GM19099 (cell line): ENCODE measurements around the gene GSTM4.

Experiments used
- POLR2A ChIP-seq: IDR thresholded peaks from 3 replicates; pipeline ENCODE4 v1.6.1; 2011; ENCODE audit warnings: low read depth; ENCODE audit not compliant: insufficient read length; ENCODE audit errors: extremely low read depth

GSTM4 gene

DNA sequence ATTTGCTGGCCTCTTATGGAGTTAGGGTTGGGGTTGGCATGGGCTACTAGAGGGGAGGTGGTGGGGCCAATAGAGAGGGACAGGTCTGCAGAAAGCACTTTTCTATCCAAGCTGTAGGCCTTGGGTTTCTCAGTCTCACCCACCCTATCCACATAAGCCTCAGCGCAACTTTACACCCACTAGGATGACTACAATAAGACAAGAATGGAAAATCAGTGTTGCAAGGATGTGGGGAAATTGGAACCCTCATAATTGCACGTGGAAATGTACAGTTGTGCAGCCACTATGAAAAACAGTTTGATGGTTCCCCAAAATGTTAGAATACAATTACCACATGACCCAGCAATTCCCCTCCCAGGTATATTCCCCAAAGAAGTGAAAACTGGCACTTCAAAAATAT lies 14.0 kb upstream of the GSTM4 start:
- no peak for TF ChIP-seq POLR2A

DNA sequence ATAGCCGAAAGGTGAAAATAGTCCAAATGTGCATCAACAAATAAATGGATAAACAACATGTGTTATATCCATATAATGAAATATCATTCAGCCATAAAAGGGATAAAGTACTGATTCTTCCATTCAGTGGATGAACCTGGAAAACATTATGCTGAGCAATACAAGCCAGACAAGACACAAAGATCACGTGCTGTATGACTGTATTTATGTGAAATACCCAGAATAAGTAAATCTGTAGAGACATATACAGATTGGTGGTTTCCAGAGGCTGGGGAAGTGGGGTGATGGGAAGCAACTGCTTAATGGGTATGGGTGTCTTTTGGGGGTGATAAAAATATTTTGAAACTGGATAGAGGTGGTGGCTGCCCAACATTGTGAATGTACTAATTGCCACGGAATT lies 13.3 kb upstream of the GSTM4 start:
- TF ChIP-seq POLR2A, result no peak

DNA sequence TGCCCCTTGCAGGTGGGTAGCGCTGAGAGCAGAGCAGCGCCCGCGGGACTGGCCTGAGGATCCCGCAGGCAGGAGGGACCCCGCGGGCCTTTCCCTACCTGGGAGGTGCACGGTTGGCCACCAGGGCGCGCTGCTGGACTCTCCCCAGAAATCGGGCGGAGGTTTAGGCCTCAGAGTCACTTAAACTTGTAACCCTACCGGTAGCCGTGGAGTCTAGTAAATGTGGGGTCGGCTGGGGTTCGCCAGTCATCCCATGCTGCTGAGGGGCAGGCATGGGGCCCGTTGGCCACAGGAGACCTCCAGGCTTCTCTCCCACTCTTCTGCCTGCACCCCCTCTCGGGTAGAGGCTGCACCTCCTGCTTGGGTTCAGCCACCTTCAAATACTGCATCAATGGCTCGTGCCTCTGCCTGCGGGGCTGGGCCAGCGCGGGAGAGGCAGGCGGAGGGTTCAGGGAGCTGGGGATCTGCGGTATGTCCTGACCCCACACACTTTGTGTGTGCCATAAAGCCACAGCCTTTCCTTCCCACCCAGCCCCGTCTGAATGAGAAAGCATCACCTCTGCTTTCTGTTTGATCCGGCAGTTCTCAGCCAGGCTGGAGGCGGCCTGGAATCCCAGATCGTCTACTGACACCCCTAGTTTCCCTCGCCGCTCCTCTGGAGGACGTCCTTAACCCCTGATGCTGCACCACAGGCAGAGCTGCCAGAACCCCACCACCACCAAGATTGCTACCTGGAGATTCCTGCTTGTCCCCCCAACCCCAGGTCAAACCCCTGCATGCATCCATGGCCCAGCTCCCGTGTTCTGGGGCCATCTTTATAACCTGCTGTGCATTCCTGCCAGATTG lies 12.3 kb upstream of the GSTM4 start:
- no peak for TF ChIP-seq POLR2A

DNA sequence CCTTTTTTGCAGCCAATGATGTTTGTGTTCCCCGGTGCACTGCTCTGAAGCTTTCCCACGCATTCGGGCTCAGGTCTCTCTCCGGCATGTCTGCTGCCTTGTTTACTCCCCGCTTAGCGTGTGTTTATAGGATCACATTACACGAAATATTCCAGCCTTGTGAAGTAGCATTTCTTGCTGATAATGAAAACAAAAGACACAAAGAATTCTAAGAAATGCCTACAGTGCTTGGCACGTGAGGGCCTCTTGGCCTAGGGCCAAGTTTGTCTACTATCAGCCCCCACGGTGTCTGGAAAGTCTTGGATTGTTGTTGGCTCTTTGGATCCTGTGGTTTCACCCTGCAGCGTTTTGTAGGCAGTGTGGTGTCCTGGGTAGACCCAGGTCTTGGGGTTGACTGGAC lies 11.2 kb upstream of the GSTM4 start:
- no peak for TF ChIP-seq POLR2A

DNA sequence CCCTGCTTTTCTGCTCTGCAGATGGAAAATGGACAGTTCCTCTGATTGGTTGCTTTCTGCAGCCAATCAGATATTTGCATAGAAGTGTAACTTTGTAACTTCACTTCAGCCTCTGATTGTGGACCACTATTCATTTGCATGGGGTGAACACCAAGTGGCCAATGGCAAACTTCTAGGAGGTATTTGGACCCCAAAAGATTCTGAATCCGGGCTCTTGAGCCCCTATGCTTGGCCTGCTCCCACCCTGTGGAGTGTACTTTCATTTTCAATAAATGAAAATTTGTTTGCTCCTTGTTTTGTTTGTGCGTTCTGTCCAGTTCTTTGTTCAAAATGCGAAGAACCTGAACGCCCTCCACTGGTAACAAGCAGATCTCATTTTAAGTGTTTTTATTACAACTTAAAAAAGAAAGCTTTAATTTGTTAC lies 6.4 kb upstream of the GSTM4 start:
- no peak for TF ChIP-seq POLR2A

DNA sequence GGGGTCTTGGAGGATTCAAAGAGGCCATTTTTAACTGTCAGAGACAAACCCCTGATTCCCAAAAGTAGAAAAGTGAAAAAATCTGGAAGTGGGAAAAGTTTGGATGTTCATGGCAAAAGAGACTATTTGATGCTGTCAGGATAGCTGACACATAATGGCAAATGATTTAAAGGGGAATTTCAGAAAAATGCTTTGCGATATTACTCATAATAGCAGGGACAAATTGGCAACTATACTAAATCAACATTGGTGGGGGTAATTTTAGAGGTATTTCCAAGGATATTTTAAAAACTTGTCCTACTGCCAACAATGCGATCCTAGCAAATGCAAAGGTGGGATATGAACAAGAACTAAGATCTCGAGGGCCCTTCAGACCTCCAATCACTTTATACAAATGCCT lies 5.3 kb upstream of the GSTM4 start:
- TF ChIP-seq POLR2A, result no peak

DNA sequence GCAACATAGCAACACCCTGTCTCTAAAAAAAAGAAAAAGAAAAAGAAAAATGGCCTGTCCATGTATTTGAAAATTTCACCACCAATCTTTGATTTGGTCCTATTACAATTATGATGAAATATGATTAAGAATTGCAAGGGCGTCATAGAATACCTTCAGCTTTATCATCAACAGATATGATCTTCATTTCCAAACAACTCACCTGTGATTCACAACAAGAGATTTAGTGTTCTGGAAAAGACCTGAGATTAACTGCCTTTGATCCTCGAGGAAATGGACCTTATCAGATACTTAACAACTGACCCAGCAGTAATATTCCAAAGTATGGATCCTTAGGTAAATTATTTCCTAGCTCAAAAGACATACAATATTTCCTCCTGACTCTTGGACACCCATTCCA lies 3.5 kb upstream of the GSTM4 start:
- TF ChIP-seq POLR2A, result no peak

DNA sequence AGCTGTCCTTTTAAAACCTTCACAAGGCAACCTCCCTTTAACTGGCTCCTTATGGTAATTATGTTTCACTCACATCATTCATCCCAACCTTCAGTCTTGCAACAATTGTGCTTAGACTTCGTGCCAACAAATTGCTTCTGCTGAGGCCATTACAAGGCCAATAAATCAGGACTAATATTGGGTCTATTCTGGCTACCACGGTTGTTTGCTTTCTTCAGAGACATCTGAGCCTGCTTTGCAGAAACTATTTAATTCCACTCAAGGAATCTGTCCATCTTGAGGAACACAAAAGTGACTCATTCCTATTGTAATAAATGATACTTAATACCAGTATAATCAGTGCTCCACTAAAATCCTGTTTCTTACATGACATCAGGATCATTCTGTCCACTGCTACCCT lies 2.6 kb upstream of the GSTM4 start:
- TF ChIP-seq POLR2A, result no peak

DNA sequence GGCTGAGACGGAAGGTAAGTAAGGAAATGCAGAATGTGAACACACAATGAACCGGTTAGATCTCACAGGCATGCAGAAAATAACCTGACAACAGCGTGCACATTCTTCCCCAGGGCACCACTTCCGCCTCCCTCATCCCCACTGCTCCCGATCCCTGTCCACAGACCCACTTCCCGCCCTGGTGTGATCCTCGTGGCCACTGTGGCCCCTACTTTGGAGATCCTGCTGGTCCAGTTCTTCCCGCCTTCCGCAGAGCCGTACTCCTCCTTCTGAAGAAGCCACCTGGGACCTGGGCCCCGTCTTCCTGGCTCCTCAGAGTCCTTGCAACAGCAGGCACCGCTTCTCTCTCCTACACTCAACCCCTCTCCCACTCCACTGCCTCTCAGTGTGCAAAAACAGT lies 1.4 kb upstream of the GSTM4 start:
- TF ChIP-seq POLR2A, result no peak

DNA sequence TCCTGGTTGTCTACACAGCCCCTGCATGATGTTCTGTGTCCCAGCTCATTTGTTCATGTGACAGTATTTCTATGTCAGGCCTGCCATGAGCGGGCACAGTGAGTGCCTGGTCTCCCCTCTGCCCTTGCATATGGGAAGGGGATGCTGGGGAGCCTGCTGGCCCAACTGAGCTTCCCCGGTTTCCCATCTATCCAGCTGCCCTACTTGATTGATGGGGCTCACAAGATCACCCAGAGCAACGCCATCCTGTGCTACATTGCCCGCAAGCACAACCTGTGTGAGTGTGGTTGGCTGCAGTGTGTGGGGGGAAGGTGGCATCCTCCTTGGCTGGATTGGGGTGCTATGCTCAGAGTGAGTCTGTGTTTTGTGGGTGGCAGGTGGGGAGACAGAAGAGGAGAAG lies 1.5 kb downstream of the GSTM4 start:
- TF ChIP-seq POLR2A, result no peak

DNA sequence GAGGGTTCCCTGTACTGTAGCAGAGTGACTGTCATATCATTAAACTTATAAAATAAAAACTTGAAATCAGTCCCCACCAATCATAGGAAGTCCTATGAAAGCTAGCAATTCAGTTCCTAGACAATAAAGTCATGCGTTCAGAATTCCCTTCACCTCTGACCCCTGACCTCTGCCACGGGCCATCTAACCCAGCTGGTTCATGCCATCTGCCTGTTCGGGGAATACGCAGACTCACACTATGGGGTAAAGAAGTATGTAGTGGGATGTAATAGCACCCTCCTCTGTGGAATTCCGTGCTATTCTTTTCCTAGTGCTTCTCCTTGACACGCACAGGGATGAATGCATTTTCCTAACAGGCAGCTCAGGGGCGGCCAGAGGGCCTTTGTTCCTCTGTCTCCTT lies 2.1 kb downstream of the GSTM4 start:
- no peak for TF ChIP-seq POLR2A

DNA sequence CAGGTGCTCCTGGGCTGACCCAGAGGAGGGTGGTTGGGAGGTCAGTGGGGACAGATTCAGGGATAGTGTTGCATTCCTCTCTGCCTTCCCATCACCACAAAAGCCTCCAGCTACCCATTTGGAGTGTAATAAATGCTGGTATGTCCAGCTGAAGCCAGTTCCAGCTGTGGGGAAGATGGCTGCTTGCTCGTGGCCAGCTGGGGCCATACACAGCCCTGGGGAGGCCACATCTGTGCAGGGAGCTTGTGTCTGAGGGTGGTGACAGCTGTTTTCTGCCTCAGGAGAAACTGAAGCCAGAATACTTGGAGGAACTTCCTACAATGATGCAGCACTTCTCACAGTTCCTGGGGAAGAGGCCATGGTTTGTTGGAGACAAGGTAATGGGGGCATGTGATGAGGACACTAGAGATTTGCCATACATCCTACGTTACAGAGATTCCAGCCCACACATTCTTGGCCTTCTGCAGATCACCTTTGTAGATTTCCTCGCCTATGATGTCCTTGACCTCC lies 2.7 kb downstream of the GSTM4 start:
- no peak for TF ChIP-seq POLR2A

DNA sequence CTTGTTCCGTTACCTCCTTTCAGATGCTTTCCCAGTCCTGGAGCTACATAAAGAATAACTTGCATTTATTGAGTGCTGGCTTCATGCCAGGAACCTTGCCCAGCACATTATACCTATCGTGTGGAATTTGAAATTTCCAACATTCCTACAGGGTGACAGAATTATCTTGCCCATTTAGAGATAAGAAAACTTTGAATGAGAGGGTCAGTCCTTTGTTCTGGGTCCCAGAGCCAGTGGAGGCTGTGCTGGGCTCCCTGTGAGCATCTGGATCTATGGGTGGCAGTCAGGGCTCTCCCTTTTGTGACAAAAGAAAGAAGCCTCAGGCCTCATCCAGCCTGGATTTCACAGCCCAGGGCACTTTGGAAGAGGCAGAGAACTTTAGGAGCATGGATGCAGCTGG lies 3.2 kb downstream of the GSTM4 start:
- TF ChIP-seq POLR2A, result no peak

DNA sequence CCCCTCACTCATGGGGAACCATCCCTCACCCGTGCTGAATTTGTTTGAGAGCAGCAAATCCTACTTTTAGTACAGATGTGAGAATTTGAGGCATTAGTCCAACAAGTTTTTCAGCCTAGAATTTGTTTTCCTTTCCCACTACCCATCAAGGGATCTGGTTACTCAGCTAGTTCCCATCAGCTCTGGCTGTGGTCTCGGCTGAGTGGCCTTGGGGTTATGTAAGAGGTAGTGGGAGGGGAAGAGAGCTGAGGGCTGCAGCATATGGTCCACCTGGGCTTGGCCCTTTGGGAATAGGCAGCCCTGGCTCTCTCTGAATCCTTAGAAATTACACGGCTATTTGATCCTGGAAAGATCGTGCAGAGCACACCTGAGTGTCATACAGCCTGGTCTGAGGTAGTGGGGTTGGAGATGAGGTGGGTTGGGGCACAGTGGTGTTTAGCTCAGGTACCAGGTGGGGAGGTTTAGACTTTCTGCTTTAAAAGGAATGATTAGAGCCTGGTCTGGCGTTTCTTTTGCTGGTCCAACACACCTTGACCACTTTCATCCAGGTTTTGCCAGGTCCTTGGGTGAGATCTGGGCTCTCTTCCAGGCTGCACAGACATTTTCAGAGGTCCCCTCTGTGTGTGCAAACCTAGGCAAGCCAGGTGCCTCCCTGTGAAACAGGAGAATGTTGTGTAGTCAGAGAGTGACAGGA lies 4.2 kb downstream of the GSTM4 start:
- no peak for TF ChIP-seq POLR2A

DNA sequence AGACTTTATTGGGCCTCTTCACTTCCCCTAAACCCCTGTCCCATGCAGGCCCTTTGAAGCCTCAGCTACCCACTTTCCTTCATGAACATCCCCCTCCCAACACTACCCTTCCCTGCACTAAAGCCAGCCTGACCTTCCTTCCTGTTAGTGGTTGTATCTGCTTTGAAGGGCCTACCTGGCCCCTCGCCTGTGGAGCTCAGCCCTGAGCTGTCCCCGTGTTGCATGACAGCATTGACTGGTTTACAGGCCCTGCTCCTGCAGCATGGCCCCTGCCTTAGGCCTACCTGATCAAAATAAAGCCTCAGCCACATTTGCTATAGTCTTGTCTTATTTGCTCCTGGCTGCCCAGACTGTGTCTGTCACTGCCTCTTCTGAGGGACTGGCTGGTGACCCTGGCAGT lies 5.5 kb downstream of the GSTM4 start:
- no peak for TF ChIP-seq POLR2A

DNA sequence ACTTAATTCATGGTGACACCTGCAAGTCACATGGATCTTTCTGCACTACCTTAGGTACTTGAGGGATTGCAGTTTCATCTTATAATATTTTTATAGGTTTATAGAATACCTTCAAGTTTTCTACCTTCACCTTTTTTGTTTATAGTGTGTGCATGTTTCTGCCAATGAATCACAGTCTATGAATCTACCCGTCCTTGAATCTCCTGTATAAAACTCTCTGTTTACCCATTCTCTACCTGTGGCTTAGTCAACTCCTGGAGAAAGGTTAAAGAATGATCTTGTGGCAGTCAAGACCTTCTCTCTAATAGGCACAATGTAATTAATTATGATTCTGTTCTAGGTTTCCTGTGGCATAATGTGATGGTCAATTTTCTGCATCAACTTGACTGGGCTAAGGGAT lies 8.8 kb downstream of the GSTM4 start:
- no peak for TF ChIP-seq POLR2A
